Measurements from ENCODE around the gene TM4SF18.
"Not testable (repeated sequence)": the region's sequence is repeated elsewhere in the genome, so short reads cannot be mapped to it uniquely, and the experiment has no call there.

The TM4SF18 gene

GRCh38 chr3:149368674-149369497 is 35.5 kb upstream of the TM4SF18 start:
- no peak for DNase-seq (ENCODE audit: low spot score)

DNA sequence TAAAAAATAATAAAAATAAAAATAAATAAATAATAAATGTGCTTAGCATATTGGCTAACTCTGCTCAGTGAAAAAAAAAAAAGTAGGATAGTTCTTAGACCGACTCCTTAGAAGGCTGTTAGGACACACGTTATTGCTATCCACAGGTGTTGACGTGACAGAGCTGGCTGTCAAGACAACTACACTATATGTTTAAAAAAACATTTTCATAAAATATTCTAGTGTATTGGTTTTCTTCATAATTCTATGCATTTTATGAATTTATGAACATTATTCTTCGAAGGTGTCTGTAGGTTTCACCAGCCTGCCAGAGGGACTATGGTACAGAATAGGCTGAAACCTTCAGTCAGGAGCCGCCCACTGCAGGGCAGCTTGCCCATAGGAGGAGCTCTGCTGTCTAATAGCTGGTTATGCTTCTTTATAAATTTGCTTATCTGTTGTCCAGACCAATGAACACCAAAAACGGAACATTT is 34.8 kb upstream of the TM4SF18 start:
- no peak for DNase-seq (ENCODE audit: low spot score)

GRCh38 chr3:149366941-149367840 is 33.8 kb upstream of the TM4SF18 start:
- DNase-seq (ENCODE audit: low spot score), result no peak

DNA sequence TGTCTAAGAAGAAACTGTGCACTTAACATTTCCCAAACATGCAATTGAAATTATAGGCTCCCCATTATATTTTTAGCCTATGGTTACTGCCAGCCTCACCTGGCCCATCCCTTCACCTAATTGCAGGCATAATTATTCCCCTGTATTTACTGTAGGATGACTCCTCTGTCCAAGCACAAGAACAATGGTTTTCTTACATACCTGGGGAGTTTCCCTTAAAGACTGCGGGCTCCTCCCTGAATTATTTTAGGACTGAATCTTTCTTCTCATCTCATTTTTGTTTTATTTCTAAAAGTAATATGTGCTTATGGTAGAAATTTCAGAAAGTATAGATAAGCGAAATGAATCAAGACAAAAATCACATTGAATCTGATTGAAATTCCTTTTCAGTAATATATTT is 32.6 kb upstream of the TM4SF18 start:
- no peak for DNase-seq (ENCODE audit: low spot score)

DNA sequence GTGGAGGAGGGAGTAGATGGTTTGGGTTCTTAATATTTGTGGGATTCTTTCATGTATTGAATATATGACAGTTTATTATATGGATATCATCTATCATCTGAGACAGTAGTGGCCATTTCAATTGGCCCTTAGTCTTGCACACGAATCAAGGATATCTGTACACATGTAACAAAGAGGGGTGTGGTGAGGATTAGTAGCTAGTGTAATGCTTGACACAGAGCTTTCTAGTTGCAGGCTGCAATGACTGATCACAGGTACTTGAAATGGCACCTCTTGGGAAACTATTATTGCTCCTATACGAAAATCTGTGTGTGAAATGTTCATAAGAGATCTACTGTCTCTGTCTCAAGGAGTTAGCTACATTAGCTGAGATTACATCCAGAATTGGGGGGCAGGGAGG is 31.2 kb upstream of the TM4SF18 start:
- no peak for DNase-seq (ENCODE audit: low spot score)

DNA sequence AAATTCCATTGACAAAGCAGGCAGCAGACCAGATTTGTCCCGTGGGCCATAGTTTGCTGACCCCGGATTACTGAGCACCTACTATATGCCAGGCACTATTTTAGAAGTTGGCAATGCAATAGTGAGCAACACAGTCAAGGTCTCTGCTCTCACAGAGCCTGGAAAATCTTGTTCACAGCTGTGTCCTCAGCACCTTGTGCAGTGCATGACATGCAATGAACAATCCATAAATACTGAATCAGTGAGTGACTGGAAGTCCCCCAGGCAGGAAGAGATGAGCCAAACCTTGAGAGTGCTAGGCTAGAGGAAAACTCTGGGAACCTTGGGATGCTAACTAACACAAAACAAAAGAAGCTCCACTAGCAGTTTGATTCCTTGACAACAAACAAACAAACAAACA is 29.6 kb upstream of the TM4SF18 start:
- DNase-seq (ENCODE audit: low spot score), result no peak

GRCh38 chr3:149362366-149362765 is 28.9 kb upstream of the TM4SF18 start:
- DNase-seq (ENCODE audit: low spot score), result no peak

GRCh38 chr3:149356630-149357029 is 23.2 kb upstream of the TM4SF18 start:
- no peak for DNase-seq (ENCODE audit: low spot score)

GRCh38 chr3:149356044-149356592 is 22.7 kb upstream of the TM4SF18 start:
- no peak for DNase-seq (ENCODE audit: low spot score)

DNA sequence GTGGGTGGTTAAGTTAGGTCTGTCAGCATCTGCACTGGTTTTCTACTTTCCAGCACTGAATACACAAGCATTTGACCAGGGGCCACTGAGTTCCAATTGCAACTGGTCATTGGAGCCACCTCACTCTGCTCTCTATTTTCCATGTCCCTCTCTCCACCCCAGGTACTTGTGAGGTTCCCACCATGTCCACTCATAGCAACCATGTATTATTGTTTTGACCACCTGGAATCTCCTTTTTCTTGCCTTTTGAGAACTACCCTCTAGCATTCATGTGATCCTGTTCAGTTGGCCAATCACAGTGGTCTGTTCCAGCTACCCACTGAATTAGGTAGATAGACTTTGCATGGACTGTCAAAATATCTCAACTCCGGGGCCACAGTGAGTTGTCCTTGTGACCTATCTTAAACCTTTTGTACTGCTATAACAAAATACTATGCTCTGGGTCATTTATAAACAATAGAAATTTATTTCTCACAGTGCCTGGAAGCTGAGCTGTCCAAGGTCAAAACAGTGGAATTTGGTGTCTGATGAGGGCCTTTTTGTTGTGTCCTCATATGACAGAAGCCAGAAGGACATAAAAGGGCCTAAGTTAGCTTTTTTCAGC is 20.2 kb upstream of the TM4SF18 start:
- no peak for DNase-seq (ENCODE audit: low spot score)

GRCh38 chr3:149352556-149352955 is 19.1 kb upstream of the TM4SF18 start:
- peak; percentile 78 for DNase-seq (ENCODE audit: low spot score)

DNA sequence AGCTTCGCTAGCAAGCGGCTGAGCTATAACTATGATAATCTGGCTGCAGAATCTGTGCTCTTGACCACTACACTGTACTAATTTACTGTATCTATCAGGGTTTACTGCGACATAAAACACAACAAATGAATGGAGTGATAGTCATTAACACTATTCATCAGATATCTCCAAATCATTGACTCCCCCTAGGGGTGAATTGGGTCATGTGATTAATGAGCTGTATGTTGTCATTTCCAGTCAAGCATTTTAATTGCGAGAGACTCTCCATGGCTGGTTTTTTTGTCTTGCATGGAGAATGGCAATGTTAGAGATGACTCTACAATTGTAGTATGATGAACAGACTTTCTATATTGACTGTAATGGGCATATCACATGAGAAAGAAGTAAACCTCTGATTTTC is 10.5 kb upstream of the TM4SF18 start:
- peak; percentile 64 for DNase-seq (ENCODE audit: low spot score)

DNA sequence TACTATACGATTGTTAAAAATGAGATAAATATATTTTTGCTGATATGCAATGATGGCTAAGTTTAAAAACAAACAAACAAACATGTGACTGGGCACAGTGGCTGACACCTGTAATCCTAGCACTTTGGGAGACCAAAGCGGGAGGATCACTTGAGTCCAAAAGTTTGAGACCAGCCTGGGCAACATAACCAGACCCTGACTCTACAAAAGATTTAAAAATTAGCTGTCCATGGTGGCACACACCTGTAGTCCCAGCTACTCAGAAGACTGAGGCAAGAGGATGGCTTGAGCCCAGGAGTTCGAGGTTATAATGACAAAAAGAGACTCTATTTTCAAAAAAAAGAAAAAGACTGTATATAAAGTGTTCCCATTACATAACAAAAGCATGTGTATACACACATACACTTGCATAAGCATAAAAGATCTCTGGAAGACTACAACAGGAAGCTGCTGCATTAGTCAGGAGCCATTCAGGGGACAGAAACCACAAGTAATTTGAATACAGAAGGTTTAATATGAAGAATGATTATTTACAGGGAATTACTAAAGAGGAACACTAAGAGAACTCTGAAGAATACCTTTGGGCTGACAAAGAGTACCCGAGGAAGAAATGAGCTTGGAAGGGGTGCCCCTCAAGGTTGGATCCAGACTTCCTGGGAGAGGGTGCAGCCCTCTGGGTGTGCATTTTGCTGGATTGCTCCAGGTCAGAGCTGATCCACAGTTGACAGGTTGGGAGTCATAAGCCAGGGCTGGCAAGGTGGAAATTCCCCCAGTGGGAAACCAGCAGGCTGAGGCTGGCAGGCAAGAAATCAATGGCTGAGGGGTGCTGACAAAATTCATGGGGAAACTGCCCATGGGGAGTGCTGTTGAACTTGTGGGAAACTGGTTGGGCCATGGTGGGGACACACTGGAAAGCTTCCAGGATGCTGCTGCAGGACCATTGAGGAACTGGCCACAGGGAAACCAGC is 9.3 kb upstream of the TM4SF18 start:
- DNase-seq (ENCODE audit: low spot score), result no peak

DNA sequence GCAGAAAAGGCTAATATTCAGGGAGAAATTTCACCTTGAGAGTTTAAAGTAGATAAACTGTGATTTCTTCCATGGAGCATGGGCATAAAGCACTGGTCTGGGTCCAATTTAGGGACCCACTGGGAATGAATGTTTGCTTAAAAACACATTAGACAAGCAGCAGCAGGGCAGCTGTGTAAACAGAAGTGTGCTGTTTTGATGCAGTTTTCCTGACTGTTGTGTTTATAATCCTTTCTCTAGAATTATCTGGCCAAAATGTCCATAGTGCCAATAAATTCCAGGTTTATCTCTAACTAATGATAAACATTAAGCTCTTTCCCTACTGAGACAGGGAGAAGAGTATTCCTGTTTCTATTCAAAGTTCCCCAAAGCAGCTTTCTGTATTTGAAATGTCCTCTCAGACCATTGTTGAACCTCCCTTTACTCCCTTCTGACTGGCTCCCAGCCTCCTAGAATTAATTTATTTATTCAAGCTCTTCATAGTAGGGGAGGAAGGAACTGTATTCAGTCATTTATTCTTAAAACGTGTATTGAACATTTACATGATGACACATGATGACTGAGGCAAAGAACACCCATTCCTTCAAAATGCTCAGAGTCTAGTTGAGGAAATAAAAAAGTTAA is 7.0 kb upstream of the TM4SF18 start:
- no peak for DNase-seq (ENCODE audit: low spot score)

- no peak for DNase-seq (ENCODE audit: low spot score)
Observed at GRCh38 chr3:149339931-149340309, 6.5 kb upstream of the TM4SF18 start.

DNA sequence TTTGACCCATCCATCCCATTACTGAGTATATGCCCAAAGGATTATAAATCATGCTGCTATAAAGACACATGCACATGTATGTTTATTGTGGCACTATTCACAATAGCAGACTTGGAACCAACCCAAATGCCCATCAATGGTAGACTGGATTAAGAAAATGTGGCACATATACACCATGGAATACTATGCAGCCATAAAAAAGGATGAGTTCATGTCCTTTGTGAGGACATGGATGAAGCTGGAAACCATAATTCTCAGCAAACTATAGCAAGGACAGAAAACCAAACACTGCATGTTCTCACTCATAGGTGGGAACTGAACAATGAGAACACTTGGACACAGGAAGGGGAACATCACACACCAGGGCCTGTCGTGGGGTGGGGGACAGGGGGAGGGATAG is 4.0 kb upstream of the TM4SF18 start:
- DNase-seq (ENCODE audit: low spot score), result not testable (repeated sequence)

DNA sequence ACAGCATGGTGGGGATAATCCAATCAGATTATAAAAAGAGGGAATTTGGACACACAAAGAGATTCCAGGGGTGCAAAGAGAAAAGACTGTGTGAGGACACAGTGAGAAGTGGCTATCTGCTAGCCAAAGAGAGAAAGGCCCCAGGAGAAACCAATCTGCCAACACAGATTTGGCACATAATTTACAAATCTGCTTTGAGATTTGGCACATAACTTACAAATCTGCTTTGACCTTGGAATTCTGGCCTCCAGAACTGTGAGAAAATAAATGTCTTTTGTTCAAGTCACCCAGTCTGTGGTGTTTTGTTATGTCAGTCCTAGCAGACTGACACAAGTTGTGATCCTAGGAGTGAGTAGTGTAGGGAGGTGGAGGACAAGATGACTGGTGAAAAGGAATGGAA is 3.5 kb upstream of the TM4SF18 start:
- no peak for DNase-seq (ENCODE audit: low spot score)

GRCh38 chr3:149332771-149333170 is 665 bp downstream of the TM4SF18 start:
- no peak for DNase-seq (ENCODE audit: low spot score)

DNA sequence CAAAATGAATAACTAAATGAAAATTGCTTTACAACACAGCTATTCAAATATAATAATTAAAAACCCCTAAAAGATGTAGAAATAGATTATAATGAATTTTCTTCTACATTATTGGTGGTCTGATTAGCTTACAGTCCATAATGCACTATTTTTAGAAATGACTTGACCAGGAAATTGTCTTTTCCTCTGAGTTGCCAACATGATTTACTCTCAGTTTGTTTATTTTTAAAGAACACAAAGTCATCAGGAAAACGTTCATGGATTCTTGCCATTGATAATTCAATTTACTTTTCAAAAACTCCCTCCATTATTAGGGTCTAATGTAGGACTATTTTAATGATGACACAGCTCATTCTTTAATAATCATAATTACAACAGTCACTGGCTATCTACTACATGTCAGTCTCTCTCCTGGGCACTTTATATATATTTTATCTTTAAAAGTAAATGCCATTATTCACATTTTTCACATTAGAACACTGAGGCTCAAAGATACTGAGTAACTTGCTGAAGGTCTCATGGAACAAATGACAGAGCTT is 1.1 kb downstream of the TM4SF18 start:
- DNase-seq (ENCODE audit: low spot score), result no peak

GRCh38 chr3:149331396-149331795 is 2.0 kb downstream of the TM4SF18 start:
- DNase-seq (ENCODE audit: low spot score), result no peak
